Keratinocyte (primary cell): ENCODE data around the gene STARD3. TPM values are rescaled to one million over a fixed set of nuclear protein-coding genes. Genes with fewer than 3 reads are reported as not detected.
"Not testable (repeated sequence)": the region's sequence is repeated elsewhere in the genome, so short reads cannot be mapped to it uniquely, and the experiment has no call there.

Experiments
- DNase-seq: peaks from one replicate; pipeline ENCODE4 v3.0.0-alpha.2; 2011; ENCODE audit warnings: low read depth, missing footprints, low spot score
- FAIRE-seq: peaks from 2 replicates; lab custom pipeline; 2011; peaks lifted over from hg19 to GRCh38; lab: Jason Lieb, UNC
- H2AFZ ChIP-seq: 2 replicates; pipeline ENCODE4 v1.6.0; 2012; ENCODE audit warnings: low read length, control low read depth, inconsistent platforms; ENCODE audit not compliant: control insufficient read depth
- H3K27ac ChIP-seq: 2 replicates; pipeline ENCODE4 v1.5.1; 2011; ENCODE audit warnings: low read length; ENCODE audit not compliant: control insufficient read depth, insufficient read depth
- H3K27me3 ChIP-seq: 3 replicates; pipeline ENCODE4 v1.6.0; 2011; ENCODE audit warnings: low read length; ENCODE audit not compliant: control insufficient read depth, insufficient read depth; ENCODE audit errors: extremely low read depth
- H3K36me3 ChIP-seq, 2 experiments: 2 replicates in 1 of 2; 3 replicates in 1 of 2; pipeline ENCODE4 v1.5.1; 2011; ENCODE audit warnings: low read length in 2 of 2, mild to moderate bottlenecking in 1 of 2; ENCODE audit not compliant: control insufficient read depth in 2 of 2, insufficient read depth in 2 of 2; ENCODE audit errors: extremely low read depth in 1 of 2
- H3K4me1 ChIP-seq: 3 replicates; pipeline ENCODE4 v1.5.1; 2011; ENCODE audit warnings: low read length; ENCODE audit not compliant: control insufficient read depth, insufficient read depth; ENCODE audit errors: extremely low read depth
- H3K4me2 ChIP-seq: 3 replicates; pipeline ENCODE4 v1.6.0; 2011; ENCODE audit warnings: low read depth, low read length; ENCODE audit not compliant: control insufficient read depth, insufficient read depth; ENCODE audit errors: extremely low read depth
- H3K4me3 ChIP-seq, 3 experiments: fragments of 200-600 bp in 1 of 3; sonication (generic) in 1 of 3; 2 replicates in 2 of 3; 3 replicates in 1 of 3; pipeline ENCODE4 v1.5.1; 2011 to 2016; ENCODE audit warnings: low read length in 3 of 3, mild to moderate bottlenecking in 3 of 3, control low read depth in 2 of 3, inconsistent platforms in 1 of 3, low read depth in 1 of 3, mixed read lengths in 1 of 3, mixed run types in 1 of 3, moderate library complexity in 1 of 3; ENCODE audit not compliant: control insufficient read depth in 2 of 3, insufficient read depth in 2 of 3; ENCODE audit errors: extremely low read depth in 1 of 3
- H3K79me2 ChIP-seq: 2 replicates; pipeline ENCODE4 v1.6.0; 2012; ENCODE audit warnings: low read length; ENCODE audit not compliant: control insufficient read depth, insufficient read depth
- H3K9ac ChIP-seq: 3 replicates; pipeline ENCODE4 v1.6.0; 2011; ENCODE audit warnings: low read length; ENCODE audit not compliant: control insufficient read depth, insufficient read depth; ENCODE audit errors: extremely low read depth
- H3K9me1 ChIP-seq: 3 replicates; pipeline ENCODE4 v1.6.0; 2011; ENCODE audit warnings: low read length; ENCODE audit not compliant: control insufficient read depth, insufficient read depth; ENCODE audit errors: extremely low read depth
- H3K9me3 ChIP-seq: 2 replicates; pipeline ENCODE4 v1.5.1; 2012; ENCODE audit warnings: low read depth, low read length; ENCODE audit not compliant: control insufficient read depth
- H4K20me1 ChIP-seq: 3 replicates; pipeline ENCODE4 v1.6.0; 2011; ENCODE audit warnings: low read length; ENCODE audit not compliant: control insufficient read depth, insufficient read depth; ENCODE audit errors: extremely low read depth
- CTCF ChIP-seq, 3 experiments: IDR thresholded peaks in 1 of 3; conservative IDR thresholded peaks in 1 of 3; optimal IDR thresholded peaks in 1 of 3; 2 replicates in 2 of 3; 3 replicates in 1 of 3; pipeline versions ENCODE3 to v1.5.1; 2011; ENCODE audit warnings: low read length in 3 of 3, mild to moderate bottlenecking in 3 of 3, moderate library complexity in 2 of 3, control low read depth in 1 of 3, inconsistent platforms in 1 of 3; ENCODE audit not compliant: insufficient read depth in 2 of 3; ENCODE audit errors: extremely low read depth in 1 of 3
- EZH2 ChIP-seq: IDR thresholded peaks from one replicate; pipeline ENCODE4 v1.6.1; 2012; ENCODE audit warnings: inconsistent platforms, mild to moderate bottlenecking, low read length, moderate library complexity
- dilution Hi-C: fragments of 300-500 bp; cut with MboI; formaldehyde crosslinking; loops from one replicate; pipeline ENCODE4 v1.7.0; 2020; ENCODE audit warnings: low sequenced_read_pairs; ENCODE audit not compliant: extremely low pct_ligation_motif_present
- polyA plus RNA-seq, 5 experiments: library from polyadenylated mRNA; depleted of rRNA in 3 of 5; stranded (reverse) in 3 of 5; stranded (forward) in 1 of 5; unstranded in 1 of 5; fragments of >200 nt; gene quantifications; 1 replicate in 1 of 5; 2 replicates in 3 of 5; 3 replicates in 1 of 5; pipeline versions ENCODE4 v1.2.1 to v1.2.3, GENCODE V29; 2011 to 2012; ENCODE audit warnings: missing spikeins in 2 of 5, low read depth in 1 of 5, low replicate concordance in 1 of 5

STARD3 gene
- polyA plus RNA-seq, 1 donor (not counting 4 experiments of a cell fraction or from before 2014, with no cell fraction given): 29.0 TPM

GRCh38 chr17:39709998-39710964 lies 73.3 kb downstream of the STARD3 start:
- Histone ChIP-seq H3K9me3 (no peaks in the 10 kb centered on the region), H3K36me3 (peaks cover 14 to 46% of the 10 kb centered on the region in 2 experiments), H4K20me1 (no peaks in the 10 kb centered on the region), H3K9me1 (peaks cover 3% of the 10 kb centered on the region), H3K27ac (no peak overlapping the region), H3K27me3 (no peaks in the 10 kb centered on the region), H3K4me2 (no peak overlapping the region), H3K9ac (no peak overlapping the region), H2AFZ (no peak overlapping the region), H3K4me3 (no peak overlapping the region), H3K79me2 (no peaks in the 10 kb centered on the region), H3K4me1 (peaks cover 18% of the 10 kb centered on the region)
- TF ChIP-seq EZH2 (no peak), CTCF (optimal IDR thresholded peaks at IDR 0.05 in 1 of 3, IDR thresholded peaks at IDR 0.05 in 1 of 3, conservative IDR thresholded peaks at IDR 0.05 in 1 of 3; ENCODE audit: extremely low read depth in 1 of 3, insufficient read depth in 2 of 3, low read length in 3 of 3) (no peak)
- dilution Hi-C loops: no loop called here
- FAIRE-seq (no peak), DNase-seq (no peak)

DNA sequence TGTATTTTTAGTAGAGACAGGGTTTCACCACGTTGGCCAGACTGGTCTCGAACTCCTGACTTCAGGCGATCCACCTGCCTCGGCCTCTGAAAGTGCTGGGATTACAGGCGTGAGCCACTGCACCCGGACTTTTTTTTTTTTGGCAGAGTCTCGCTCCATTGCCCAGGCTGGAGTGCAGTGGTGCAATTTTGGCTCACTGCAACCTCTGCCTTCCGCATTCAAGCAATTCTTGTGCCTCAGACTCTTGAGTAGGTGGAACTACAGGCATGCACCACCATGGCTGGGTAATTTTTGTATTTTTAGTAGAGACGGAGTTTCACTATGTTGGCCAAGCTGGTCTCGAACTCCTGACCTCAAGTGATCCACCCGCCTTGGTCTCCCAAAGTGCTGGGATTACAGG lies 74.1 kb downstream of the STARD3 start:
- DNase-seq, H3K79me2 ChIP-seq, dilution Hi-C loops, H3K9ac ChIP-seq, H3K4me2 ChIP-seq, H3K27me3 ChIP-seq, H3K4me3 ChIP-seq, H4K20me1 ChIP-seq, H3K9me1 ChIP-seq, FAIRE-seq, H3K9me3 ChIP-seq, H3K27ac ChIP-seq, H2AFZ ChIP-seq, H3K4me1 ChIP-seq: not testable (repeated sequence)
- peaks cover 19 to 52% of the 10 kb centered on the region in 2 experiments for H3K36me3 ChIP-seq
